HG03469 (cell line): ENCODE results near the gene TSNAXIP1.
"Not testable (repeated sequence)": the region's sequence is repeated elsewhere in the genome, so short reads cannot be mapped to it uniquely, and the experiment has no call there.

ENCODE experiments used
- ATAC-seq: cut with Tn5 transposase; IDR thresholded peaks from one replicate; pipeline ENCODE4 v1.9.1; 2021; ENCODE audit warnings: mild to moderate bottlenecking, moderate library complexity, moderate number of reproducible peaks; ENCODE audit not compliant: unreplicated experiment

TSNAXIP1 gene

GRCh38 chr16:67857547-67858233 lies 51.0 kb downstream of the TSNAXIP1 start:
- ATAC-seq, result no peak

GRCh38 chr16:67858500-67858899 lies 51.8 kb downstream of the TSNAXIP1 start:
- no peak for ATAC-seq

GRCh38 chr16:67860589-67861398 lies 54.1 kb downstream of the TSNAXIP1 start:
- ATAC-seq, result no peak

GRCh38 chr16:67861877-67862276 lies 55.2 kb downstream of the TSNAXIP1 start:
- ATAC-seq, result no peak

GRCh38 chr16:67862623-67863583 lies 56.2 kb downstream of the TSNAXIP1 start:
- no peak for ATAC-seq

- ATAC-seq, result not testable (repeated sequence)
Observed at GRCh38 chr16:67864044-67864443, 57.4 kb downstream of the TSNAXIP1 start.

- ATAC-seq, result no peak
Observed at GRCh38 chr16:67864594-67864993, 57.9 kb downstream of the TSNAXIP1 start.

- no peak for ATAC-seq
Observed at GRCh38 chr16:67865318-67865717, 58.6 kb downstream of the TSNAXIP1 start.

- no peak for ATAC-seq
Observed at GRCh38 chr16:67868290-67868689, 61.6 kb downstream of the TSNAXIP1 start.

GRCh38 chr16:67869653-67870052 lies 63.0 kb downstream of the TSNAXIP1 start:
- ATAC-seq, result no peak

GRCh38 chr16:67871256-67871655 lies 64.6 kb downstream of the TSNAXIP1 start:
- ATAC-seq, result no peak

GRCh38 chr16:67872131-67872630 lies 65.5 kb downstream of the TSNAXIP1 start:
- no peak for ATAC-seq

- ATAC-seq, result peak; percentile 38
Observed at GRCh38 chr16:67872631-67873434, 66.1 kb downstream of the TSNAXIP1 start, which contains the start of gene EDC4. TSS of gene EDC4 (plus strand) at chr16:67873052. CDS start at chr16:67873262, 210 bp downstream.

- no peak for ATAC-seq
Observed at GRCh38 chr16:67873435-67874370, 67.0 kb downstream of the TSNAXIP1 start.

- ATAC-seq, result no peak
Observed at GRCh38 chr16:67874372-67874771, 67.7 kb downstream of the TSNAXIP1 start.

- no peak for ATAC-seq
Observed at GRCh38 chr16:67877064-67877463, 70.4 kb downstream of the TSNAXIP1 start.
